GM12878 (cell line): ENCODE results near the gene CCRL2.

Experiments used
- EZH2 ChIP-seq: IDR thresholded peaks from 2 replicates; pipeline ENCODE4 v1.6.1; 2012; ENCODE audit warnings: low read depth, mild to moderate bottlenecking, control low read depth, inconsistent platforms, low read length, borderline replicate concordance; ENCODE audit not compliant: control insufficient read depth
- TF ChIP-seq, protein P1 (sequence below), 3 experiments: IDR thresholded peaks in 2 of 3; conservative IDR thresholded peaks in 1 of 3; 2 replicates each; pipeline ENCODE4 v1.5.1; 2011; ENCODE audit warnings: low read depth in 3 of 3, low read length in 3 of 3, mild to moderate bottlenecking in 3 of 3, control low read depth in 2 of 3, moderate library complexity in 2 of 3, inconsistent platforms in 1 of 3, mixed read lengths in 1 of 3; ENCODE audit not compliant: control insufficient read depth in 2 of 3, insufficient read depth in 1 of 3; ENCODE audit errors: extremely low read depth in 1 of 3
- TF ChIP-seq, protein P2 (sequence below): IDR thresholded peaks from 2 replicates; pipeline ENCODE4 v1.6.1; 2012; ENCODE audit warnings: low read depth, low read length, improper control_type of control experiment

DNA sequence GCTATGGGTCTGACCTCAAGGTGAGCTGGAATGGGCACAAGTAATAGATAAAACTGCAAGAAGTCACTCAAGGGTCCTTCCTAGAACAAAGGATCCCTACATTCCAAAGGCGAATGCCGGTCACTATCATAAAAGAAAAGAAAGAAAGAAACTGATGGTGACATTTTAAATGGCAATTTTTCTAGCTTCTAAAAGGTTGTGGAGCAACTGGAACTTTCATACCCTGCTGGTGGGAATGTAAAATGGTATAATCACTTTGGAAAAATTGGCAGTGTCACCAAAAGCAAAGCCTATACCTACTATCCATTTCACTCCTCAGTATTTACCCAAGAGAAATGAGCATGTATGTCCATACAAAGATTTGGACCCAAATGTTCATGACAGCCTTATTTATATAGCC, 4.2 kb downstream of the CCRL2 start:
- TF ChIP-seq, protein P1, sequence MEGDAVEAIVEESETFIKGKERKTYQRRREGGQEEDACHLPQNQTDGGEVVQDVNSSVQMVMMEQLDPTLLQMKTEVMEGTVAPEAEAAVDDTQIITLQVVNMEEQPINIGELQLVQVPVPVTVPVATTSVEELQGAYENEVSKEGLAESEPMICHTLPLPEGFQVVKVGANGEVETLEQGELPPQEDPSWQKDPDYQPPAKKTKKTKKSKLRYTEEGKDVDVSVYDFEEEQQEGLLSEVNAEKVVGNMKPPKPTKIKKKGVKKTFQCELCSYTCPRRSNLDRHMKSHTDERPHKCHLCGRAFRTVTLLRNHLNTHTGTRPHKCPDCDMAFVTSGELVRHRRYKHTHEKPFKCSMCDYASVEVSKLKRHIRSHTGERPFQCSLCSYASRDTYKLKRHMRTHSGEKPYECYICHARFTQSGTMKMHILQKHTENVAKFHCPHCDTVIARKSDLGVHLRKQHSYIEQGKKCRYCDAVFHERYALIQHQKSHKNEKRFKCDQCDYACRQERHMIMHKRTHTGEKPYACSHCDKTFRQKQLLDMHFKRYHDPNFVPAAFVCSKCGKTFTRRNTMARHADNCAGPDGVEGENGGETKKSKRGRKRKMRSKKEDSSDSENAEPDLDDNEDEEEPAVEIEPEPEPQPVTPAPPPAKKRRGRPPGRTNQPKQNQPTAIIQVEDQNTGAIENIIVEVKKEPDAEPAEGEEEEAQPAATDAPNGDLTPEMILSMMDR (IDR thresholded peaks at IDR 0.05 in 2 of 3, conservative IDR thresholded peaks at IDR 0.05 in 1 of 3; ENCODE audit: control insufficient read depth in 2 of 3, extremely low read depth in 1 of 3, insufficient read depth in 1 of 3, low read depth in 3 of 3, low read length in 3 of 3): no peak
- TF ChIP-seq EZH2: no peak
- TF ChIP-seq, protein P2, sequence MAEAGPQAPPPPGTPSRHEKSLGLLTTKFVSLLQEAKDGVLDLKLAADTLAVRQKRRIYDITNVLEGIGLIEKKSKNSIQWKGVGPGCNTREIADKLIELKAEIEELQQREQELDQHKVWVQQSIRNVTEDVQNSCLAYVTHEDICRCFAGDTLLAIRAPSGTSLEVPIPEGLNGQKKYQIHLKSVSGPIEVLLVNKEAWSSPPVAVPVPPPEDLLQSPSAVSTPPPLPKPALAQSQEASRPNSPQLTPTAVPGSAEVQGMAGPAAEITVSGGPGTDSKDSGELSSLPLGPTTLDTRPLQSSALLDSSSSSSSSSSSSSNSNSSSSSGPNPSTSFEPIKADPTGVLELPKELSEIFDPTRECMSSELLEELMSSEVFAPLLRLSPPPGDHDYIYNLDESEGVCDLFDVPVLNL: no peak
